ENCODE results near the gene TSPAN18.
A peak's percentile ranks its signal among the peaks of the same experiment; 100 is the strongest.

Gene TSPAN18

DNA sequence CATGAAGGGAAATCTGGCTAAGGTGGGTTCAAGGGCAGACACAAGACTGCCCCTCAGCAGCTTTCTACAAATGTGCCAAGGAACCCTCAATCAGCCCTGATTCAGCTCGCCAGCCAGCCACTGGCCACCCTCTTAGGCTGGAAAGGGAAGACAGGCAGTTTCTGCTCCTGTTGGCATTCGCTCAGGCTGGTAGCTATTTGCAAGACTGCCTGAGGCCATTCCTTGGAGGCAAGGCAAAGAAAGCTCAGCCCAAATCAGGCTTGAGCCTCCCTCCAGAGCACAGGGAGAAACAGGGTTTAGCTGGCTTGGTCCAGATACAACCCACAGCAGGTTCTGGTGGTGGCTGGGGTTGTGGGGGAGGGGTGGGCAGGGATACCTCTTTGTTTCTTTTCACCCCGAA is 204.7 kb downstream of the TSPAN18 start:
- DNase-seq, result no peak

DNA sequence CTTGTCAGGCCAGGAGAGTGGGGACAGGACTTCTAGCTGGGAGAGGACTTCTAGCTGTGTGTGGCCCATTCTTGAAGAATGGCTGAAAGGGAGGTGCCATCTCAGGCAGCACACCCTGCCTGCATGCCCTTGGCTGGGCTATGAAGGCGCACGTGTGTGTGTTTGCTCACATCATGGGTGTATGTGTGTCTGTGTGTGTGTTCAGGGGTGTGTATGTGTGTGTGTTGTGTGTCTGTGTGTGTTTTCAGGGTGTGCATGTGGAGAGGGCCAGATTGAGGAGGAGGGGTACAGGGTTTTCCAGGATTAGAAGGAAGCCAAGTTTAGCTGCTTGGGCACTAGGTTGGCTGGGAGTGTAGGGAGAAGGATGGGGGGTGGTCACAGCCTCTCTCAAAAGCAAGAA is 207.3 kb downstream of the TSPAN18 start:
- DNase-seq, result no peak

DNA sequence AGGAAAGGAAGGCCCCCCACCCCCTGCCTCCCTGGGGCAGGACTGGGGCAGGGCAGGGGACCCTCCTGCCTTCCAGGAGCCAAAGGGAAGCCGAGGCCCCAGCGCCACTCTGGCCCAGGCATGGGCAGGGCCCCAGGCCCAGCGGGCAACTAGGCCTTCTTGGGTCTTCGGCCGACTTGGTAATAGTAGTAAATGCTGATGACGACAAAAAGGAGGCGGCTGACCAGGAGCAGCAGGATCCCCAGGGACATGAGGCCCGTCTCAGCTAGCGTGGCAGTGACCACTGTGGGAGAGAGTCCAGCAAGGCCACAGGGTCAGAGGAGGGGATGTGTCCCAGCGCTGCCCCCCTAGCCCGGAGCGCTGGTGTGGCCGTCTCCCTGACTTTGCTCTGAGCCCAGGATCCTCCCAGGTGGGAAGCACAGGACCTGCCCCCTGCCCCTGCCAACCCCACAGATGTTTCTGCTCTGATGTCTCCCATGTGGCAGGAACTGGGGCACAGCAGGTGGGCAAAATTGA is 208.0 kb downstream of the TSPAN18 start:
- DNase-seq, result no peak

DNA sequence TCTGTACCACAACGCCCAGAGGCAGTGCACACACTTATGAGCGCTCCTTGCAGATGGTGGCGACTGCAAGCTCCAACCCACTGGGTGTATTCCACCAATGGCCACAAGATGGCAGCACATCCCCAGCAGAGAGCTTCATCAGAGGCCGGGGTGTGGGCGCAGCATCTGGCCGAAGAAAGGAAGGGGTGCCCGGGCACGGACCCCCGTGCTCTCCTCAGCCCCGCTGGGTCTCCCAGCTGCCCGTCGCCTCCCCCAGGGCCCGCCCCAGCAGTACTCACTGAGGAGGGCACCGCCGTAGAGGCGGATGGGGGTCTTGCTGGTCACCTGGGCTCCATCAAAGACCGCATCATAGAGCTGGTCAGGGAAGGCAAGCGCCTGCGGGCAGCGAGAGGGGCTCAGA is 209.8 kb downstream of the TSPAN18 start:
- DNase-seq, result peak; percentile 92

DNA sequence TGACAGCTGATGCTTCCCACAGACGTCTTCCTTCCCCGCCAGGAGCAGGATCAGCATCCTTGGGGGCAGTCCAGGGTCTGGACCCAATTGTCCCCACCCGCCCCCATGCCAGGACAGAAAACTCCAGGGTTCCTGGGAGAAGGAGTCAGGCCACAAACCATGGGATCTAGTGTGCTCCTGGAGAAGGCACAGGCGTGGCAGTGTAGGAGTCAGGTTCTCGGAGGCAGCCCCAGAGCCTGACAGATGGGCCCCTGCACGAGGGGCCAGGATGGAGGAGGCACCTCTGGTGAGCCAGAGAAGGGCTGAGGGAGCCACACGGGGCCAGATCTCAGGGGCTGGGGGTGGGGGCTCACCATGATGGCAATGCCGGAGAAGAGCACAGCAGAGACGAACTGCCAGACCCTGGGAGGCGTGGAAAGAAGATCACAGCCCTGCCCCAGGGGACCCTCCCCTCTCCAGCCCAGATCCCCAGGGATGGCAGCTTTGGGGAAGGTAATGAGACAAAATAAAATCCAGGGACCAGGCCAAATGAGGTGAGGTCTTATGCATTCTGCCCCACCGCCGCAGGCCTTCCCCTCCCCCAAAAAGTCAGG is 210.3 kb downstream of the TSPAN18 start:
- no peak for DNase-seq

DNA sequence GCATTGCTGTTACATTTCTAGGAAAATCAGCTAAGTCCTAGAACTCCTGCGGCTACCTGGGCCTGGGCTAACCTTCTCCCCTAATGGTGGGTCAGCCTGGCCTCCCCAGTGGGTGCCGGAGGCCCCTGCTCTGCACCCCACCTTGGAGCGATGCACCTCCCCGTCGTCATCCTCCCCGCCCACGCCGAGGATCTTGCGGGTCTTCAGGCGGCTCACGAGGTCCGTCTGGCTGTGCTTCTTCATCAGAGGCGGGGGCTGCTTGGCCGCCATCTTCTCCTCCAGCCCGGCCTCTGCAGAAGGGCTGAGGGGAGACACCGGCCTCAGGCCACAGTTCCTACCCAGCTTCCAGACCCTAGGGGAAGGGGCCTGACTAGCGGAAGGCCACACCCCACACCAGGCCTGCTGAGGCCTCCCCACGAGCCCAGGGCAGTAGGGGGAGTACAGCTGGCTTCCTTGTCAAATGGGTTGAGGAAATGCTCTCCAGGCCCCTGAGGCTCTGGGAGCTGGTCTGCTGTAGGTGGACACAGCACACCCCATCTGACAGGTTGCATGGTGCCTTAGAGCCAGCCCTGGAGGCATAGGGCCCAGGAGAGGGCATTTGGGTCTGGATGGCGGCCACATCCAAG is 211.4 kb downstream of the TSPAN18 start:
- no peak for DNase-seq

DNA sequence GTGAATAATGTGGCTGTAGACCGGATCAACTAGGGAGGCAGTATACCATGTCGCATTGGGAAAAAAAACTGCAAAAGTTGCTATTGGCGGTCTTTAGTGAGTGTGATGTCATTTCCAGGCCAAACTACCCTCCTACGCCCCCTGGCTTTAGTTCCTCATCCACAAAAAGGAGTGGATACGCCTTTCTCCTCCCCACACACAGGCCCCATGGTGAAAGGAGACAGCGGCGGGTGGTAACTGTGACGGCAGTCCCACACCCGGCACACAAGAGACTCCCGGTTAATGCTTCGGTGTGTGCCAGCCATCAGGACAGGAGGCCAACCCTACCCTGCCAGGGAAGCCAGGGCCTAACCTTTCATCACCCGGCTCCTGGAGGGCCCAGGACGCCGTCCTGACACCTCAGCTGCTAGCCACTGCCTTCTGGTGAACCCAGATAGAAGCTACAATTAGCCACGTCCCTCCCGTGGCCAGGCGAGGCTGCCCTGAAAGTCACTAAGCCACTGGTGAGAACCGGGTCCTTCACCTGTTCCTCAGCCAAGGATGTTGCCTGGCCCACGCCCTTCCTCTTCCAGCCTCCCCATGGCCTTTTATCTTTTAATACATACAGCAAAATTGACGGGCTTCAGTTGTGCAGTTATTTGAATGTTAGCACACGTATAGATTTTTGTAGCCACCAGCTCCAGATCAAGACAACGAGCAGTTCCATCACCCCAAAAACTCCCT is 213.1 kb downstream of the TSPAN18 start:
- no peak for DNase-seq

DNA sequence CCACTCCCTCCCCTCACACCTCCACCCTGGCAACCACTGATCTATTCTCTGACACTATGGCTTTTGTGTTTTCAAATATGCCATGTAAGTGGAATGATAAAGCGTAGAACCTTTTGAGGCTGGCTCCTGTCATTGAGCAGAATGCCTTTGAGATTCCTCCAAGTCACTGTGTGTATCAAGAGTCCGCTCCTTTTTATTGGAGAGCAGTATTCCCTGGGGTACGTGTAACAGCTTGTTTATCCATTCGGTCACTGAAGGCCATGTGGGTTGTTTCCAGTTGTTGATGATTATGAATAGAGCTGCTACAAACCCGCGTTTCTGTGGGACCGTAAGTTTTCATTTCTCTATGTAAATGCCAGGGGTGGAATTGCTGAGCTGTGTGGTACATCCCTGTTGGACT is 213.6 kb downstream of the TSPAN18 start:
- DNase-seq, result no peak

DNA sequence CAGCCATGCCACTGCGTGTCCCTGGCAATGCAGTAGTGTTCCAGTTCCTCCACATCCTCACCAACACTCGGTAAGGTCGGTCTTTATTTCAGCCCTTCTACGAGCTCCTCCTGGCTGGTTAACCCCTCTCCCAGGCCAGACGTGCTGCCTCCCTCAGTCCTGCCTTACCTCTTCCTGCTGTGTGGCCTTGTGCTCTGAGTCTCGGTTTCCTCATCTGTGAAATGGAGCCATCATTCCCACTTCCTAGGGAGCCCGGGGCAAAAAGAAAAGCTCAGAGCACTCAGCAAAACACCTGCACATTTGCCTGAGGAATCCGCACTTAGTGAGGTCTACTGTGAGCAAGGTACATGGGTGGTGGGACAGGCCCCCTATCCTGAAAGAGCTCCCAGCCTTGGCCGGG is 214.1 kb downstream of the TSPAN18 start:
- DNase-seq, result no peak

DNA sequence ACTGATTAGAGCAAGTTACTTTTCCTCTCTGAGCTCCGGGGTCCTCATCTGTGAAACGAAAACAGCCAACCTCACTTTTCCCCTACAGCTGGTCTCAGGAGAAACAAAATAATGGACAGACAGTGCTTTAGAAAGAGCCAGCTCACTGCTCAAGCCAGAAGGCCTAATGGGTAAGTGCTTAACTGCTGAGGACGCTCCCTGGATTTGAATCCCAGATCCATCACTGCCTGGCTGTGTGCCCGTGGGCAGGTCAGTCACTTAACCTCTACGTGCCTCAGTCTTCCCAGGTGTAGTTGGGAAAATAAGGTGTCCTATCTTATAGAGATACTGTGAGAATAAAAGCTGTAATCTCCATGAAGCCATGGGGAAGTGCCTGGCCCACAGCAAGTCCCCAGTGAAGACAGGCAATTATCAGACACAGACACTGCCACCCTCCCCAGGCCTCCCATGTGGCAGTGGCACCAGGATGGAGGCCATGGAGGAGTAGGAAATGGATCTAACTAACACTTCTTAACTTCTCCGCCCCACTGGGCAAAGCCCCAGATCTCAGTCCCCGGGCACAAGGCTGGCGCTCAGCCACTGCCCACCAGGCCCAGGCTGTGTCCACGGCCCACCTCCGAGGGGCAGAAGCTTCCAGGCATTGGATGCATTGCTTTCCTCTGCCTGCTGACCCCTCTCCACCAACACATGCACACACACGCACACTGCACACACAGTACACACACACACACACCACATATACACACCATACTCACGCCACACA is 214.7 kb downstream of the TSPAN18 start:
- DNase-seq, result no peak

DNA sequence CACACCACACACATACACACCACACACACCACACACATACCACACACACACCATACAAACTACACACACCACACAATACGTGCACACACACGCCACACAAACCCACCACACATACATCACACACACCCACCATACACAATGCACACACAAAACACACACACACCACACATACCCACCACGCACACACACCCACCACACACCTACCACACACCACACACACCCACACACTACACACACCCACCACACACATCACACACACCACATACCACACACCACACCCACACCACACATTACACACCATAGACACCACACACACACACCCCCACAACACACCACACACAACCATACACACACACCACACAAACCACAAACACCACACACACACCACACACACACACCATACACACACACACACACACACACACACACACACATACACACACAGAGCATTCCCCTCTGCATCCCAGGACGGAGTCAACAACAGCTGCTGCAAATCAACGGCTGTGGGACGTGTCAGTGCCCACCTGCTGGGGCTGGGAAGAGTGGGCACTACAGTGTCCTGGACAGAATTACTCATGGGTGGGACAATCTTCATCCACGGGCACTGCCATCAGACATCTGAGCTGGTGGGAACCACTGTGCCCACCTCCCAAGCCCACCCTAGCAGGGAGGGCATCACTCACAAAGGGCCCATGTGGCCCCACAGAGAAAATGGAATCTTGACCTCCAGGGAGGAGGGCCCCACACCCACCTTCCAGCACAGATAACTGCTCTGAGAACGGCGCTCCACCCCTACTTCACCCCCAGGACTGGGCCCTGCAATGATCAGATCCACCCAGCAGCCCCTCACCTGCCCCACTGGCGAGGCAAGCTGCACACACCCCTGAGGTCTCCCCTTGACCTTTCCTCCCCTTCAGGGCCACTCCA is 215.5 kb downstream of the TSPAN18 start:
- DNase-seq, result no peak

DNA sequence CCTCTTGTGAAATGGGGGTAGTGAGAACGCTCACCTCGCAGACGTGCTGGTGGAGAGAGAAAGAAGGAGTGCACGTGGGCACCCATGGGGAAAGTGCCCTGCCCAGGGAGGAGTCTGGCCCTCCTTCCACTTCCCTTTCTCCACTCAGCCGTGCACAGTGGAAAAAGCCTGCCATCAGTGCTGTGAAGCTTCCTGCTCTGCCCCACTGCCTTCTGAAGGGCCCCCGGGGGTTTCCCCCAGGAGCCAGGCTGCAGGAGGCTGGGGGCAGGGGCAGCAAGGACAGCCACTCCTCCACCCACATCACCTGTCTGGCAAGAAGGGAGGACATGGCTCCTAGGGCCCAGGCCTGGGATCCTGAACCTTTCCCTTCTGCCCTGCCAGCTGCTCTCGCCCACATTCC is 216.4 kb downstream of the TSPAN18 start:
- peak; percentile 41 for DNase-seq

DNA sequence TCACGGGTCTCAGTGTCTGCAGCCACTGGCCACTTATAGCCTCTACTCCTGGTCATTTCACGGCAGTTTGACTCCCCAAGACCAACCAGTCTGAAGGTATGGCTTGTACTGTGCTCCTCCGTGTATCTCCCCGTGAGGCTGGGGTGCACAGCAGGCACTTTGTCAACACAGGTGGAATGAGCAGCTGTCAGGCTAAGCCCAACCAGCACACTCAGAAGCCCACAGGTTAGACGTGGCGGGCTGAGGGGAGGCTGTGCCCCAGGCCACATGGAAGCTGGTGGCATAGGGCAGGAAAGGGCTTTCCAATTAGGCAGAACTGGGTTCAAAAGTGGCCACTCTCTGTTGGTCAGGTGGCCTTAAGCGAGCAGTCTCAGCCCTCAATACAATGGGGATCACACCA is 216.9 kb downstream of the TSPAN18 start:
- DNase-seq, result no peak

DNA sequence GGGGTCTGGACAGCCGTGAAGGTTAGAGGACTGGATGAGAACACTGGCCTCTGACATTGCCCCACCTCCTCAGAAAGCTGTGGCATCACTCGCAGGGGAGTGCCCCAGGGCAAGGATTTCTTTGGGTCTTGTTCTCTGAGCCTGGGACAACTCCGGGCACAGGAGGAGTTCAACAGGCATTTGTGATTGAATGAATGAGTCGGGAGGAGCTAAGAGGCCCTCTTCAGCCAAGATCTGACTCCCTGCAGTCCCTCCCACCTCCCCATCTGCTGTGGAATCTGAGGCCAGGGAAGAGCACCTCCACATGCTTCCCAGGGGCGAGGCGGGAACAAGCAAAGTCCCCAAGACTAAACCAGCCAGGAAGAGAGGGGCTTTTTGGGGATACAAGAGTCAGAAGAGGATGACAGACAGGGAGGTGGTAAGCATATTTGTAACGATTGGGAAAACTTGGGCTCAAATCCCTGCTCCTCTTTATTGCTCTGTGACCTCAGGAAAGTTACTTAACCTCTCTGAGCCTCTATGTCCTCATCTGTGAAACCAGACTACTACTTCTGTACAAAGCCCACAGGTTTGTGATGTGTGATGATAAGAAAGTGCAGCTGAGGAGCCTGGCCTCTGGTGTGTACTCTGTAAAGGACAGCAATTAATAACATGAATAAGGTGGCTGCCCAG is 217.6 kb downstream of the TSPAN18 start:
- DNase-seq, result no peak

DNA sequence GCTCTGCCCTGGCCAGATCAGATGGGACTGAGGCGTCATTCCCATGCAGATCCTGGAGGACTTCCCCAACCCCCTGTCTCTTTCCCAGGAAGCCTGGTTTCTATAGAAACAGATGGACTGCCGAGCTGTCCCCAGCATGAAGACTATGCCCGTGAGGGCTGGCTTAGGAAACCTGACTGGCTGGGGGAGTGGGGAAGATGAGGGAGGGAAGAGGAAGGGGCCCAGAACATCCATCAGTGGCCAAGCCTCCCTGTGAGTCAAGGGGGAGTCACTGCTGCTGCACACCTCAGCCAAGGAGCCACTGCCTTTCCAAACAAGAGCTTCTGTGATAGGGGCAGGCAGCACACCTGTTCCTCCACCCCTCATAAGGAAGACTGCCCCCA is 218.1 kb downstream of the TSPAN18 start:
- DNase-seq, result no peak

DNA sequence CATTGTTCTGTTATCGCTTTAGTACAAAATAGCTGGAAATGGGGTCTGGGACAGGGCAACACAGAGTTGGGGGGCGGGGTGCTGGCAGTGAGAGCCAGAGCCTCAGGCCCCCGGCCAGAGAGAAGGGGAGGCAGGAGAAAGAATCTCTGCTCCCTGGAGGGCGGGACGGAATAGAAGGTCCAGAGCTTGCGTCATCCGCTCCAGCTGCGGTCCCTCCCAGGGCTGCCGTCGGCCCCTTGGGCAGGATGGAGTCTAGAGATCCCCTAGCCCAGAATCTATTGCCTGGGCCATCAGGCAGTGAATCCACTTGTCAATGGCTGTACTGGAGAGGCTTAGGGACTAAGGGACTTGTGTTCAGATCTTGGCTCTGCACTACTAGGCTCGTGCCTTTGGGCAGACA is 218.9 kb downstream of the TSPAN18 start:
- no peak for DNase-seq

DNA sequence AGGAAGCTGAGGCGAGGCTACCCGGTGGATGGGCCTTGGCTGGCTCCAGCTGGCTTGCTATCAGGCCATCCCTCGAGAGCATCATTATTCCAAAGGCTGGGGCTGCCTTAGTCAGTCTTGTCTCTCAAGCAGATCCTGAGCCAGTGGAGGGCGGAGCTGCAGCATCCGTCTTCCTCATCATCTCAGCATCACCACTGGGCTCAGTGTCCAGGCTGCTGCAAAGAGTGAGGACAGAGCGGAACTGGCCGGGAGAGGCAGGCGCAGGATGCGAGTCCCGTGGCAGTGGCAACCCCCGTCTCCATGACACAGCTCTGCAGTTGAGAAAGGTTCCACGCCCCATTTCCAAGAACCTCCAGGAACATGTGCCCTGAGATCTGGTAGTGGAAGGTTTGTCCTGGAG is 219.5 kb downstream of the TSPAN18 start:
- no peak for DNase-seq

DNA sequence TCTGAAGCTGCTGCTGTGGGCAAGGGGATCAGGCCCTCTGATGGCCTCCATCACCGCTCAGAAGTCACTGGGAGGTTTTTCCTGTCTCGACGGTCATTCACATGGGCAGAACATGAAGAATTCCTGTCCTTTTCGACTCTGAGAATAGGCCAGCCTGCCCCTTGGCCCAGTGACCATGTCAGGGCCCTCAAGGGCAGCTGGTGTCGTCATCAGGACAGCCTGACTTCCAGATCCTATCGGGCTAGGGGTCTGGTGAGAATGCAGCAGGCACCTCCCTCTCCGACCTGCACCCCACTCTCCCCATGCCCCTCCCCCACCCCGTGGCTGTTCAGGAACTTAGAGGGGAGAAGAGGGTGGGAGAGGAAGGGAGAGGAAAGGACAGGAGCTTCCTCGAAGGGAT is 220.4 kb downstream of the TSPAN18 start:
- no peak for DNase-seq

DNA sequence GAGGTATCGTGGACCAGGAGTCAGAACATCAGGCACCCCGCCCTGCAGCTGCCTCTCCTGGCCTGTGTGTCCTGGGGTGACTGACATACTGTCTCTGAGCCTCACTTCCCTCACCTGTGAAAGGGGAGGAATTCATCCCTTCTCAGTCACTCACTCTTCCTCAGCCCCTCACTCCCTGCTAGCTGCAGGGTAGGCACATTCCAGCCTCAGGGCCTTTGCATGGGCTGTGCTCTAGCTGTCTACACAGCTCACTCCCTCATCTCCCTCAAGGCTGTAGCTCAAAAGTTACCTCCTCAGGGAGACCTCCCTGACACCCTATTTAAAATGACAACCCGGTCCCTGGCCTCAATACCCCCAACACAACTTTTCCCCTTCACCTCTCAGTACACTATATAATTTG is 221.4 kb downstream of the TSPAN18 start:
- DNase-seq, result no peak

DNA sequence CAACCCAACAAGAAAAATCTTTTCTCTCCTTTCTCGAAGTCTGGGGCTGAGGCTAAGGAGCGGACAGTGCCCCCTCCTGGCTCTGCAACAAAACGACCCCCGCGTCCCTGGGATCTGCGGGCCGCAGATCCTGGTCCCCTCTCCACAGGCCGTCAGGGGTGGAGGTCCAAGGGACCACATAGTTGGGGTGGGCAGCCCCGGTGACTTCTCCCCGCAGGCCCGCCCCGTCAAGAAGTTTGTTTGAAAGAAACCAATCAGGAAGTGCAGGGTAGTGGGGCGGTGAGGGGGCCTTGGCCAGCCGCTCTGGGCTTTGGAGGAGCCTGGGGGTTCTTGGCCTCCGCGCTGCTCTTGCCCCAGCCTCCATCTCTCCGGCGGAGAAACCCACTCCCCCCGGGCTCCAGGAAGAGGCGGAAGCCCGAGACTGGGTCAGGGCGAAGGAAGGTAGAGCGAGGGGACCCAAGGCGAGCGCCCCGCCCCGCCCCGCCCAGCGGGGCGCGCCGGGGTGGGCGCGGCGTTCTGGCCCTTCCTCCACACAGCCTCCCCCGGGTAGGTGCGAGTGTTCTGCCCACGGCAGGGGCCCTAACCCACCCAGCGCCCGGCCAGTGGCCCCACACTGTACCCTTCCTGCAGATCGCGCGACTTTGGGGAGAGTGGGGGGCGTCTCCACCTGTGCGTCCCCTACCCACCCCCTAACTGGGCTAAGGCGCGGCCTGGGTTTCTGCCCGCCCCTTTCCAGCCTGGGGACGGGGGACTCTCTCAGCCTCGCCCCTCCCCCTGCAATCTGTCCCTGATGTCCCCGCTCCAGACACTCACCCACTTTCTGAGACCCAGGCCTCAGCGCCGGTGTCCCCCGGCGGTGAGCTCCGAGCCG is 222.6 kb downstream of the TSPAN18 start:
- DNase-seq, result peak; percentile 58

Data from stimulated activated CD8-positive, alpha-beta memory T cell treated with anti-CD3 and anti-CD28 coated beads, Interleukin-4, amount 100 ng/mL, for 48 hours (primary cell).